Measurements from ENCODE around the gene BIRC7. TPM values are rescaled to one million over a fixed set of nuclear protein-coding genes. Genes with fewer than 3 reads are reported as not detected.

Gene BIRC7
- polyA plus RNA-seq, 4 donors, result 0.38 to 2.8 (median 0.82) TPM

Other genes with a start within 250 kb of the BIRC7 start
- not detected for gene BHLHE23, start 228.9 kb upstream of the BIRC7 start, polyA plus RNA-seq (ENCODE audit: insufficient read length in 4 of 4)
- gene YTHDF1, start 19.8 kb upstream of the BIRC7 start, polyA plus RNA-seq (ENCODE audit: insufficient read length in 4 of 4), result 10 to 100 TPM; 39.6 to 46.7 (median 42.8) TPM
- gene NKAIN4, start 18.6 kb downstream of the BIRC7 start, polyA plus RNA-seq (ENCODE audit: insufficient read length in 4 of 4), result 10 to 100 TPM; 24.2 to 40.8 (median 27.2) TPM
- gene ARFGAP1, start 36.9 kb downstream of the BIRC7 start, polyA plus RNA-seq (ENCODE audit: insufficient read length in 4 of 4), result 10 to 100 TPM; 58.3 to 91.1 (median 76.8) TPM
- under 1 TPM; 0.37 to 0.89 (median 0.68) TPM for gene COL20A1, start 57.3 kb downstream of the BIRC7 start, polyA plus RNA-seq (ENCODE audit: insufficient read length in 4 of 4)
- gene CHRNA4, start 125.4 kb downstream of the BIRC7 start, polyA plus RNA-seq (ENCODE audit: insufficient read length in 4 of 4), result 10 to 100 TPM in 2 of 4 donors, 1 to 10 TPM in 2; 1.6 to 24.5 (median 7.5) TPM
- 1 to 10 TPM; 1.9 to 9.0 (median 6.4) TPM for gene KCNQ2, start 236.8 kb downstream of the BIRC7 start, polyA plus RNA-seq (ENCODE audit: insufficient read length in 4 of 4)

All from left renal pelvis (tissue), 4 donors.